GM12878 (cell line): Measurements from ENCODE around the gene ZIK1. TPM values are rescaled to one million over a fixed set of nuclear protein-coding genes. Genes with fewer than 3 reads are reported as not detected.

ENCODE experiments used
- ATF7 ChIP-seq: fragments of 450-650 bp; IDR thresholded peaks from 2 replicates; pipeline ENCODE4 v1.6.1; 2016; ENCODE audit warnings: low read depth, mild to moderate bottlenecking
- E2F4 ChIP-seq: IDR thresholded peaks from 2 replicates; pipeline ENCODE4 v1.6.1; 2012; ENCODE audit warnings: low read depth, low read length, improper control_type of control experiment
- ELK1 ChIP-seq: IDR thresholded peaks from 2 replicates; pipeline ENCODE4 v1.6.1; 2012; ENCODE audit warnings: low read depth, low read length, improper control_type of control experiment
- ZBED1 ChIP-seq: IDR thresholded peaks from 2 replicates; pipeline ENCODE4 v1.6.1; 2016; ENCODE audit warnings: borderline replicate concordance
- ZNF24 ChIP-seq: fragments of 450-650 bp; IDR thresholded peaks from 2 replicates; pipeline ENCODE4 v1.6.1; 2017; ENCODE audit warnings: antibody characterized with exemption, mild to moderate bottlenecking
- ZNF592 ChIP-seq: fragments of 450-650 bp; IDR thresholded peaks from 2 replicates; pipeline ENCODE4 v1.6.1; 2017; ENCODE audit warnings: mild to moderate bottlenecking, moderate library complexity
- polyA plus RNA-seq, 11 experiments: library from polyadenylated mRNA; depleted of rRNA in 4 of 11; unstranded in 6 of 11; stranded (reverse) in 5 of 11; fragments of >200 nt; fragmentation: Nextera tagmentation in 4 of 11; fragmentation: Illumina TruSeq in 1 of 11; extraction: Ambion mirVana in 4 of 11; extraction: Trizol in 1 of 11; gene quantifications; 1 replicate in 1 of 11; 2 replicates in 10 of 11; pipeline versions ENCODE4 v1.2.1 to v1.2.3, GENCODE V29; 2011 to 2016; ENCODE audit warnings: inconsistent platforms in 2 of 11, missing spikeins in 2 of 11, low read depth in 1 of 11
- total RNA-seq, 4 experiments: library from RNA; depleted of rRNA in 3 of 4; stranded (reverse); fragments of >200 nt in 3 of 4; fragmentation: Illumina TruSeq in 1 of 4; extraction: Trizol in 1 of 4; gene quantifications; 2 replicates each; pipeline versions ENCODE4 v1.2.1 to v1.2.3, GENCODE V29; 2013 to 2021

The ZIK1 gene
- total and polyA plus RNA-seq, 10 of the 15 experiments (the other 5 are each of a cell fraction or from before 2014, with no cell fraction given), result 0.45 to 4.7 (median 2.7) TPM

GRCh38 chr19:57583521-57584416 lies at the start of gene ZIK1 (continued):
- TF ChIP-seq ELK1 (0 out of 2 replicates have a peak, but pooled peaks have one; percentile 8), ZNF592 (no peak), ZBED1 (no peak), E2F4 (peak; percentile 61; the same call in 1 of the 2 replicates), ZNF24 (no peak), ATF7 (no peak)
